ENCODE data around the gene SLC30A7. TPM values are rescaled to one million over a fixed set of nuclear protein-coding genes. Genes with fewer than 3 reads are reported as not detected.

SLC30A7 gene
- total RNA-seq, 1 experiment from 2014 or later, result 16.1 TPM

DNA sequence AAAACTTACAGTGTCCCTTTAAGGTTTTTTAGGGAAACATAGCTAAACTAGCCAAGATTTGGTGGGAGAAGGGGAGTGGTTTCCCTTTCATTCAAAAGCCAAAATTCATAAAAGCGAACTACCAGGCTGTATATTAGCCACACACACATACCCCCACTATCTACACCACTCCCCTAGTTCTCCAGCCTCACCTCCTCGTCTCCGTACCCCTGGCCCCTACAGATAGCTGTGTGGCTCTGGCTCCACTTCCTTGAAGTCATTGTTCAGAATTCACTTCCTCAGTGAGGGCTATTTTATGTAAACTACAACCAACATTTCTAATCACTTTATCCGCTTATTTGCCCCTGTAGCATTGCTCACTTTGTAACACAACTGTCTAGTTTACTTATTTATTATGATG is 135.0 kb downstream of the SLC30A7 start:
- intact Hi-C loops (cut with micrococcal nuclease; ENCODE audit: unreplicated experiment), result no loop called here
- no peaks in the 10 kb centered on the region for H3K4me1 ChIP-seq
- no peaks in the 10 kb centered on the region for H3K27me3 ChIP-seq (replicated peaks; ENCODE audit: control insufficient read depth, insufficient read depth, low read length)
- CTCF ChIA-PET, result no interaction called here
- Mint-ChIP-seq H3K4me3 (ENCODE audit: unreplicated experiment) (no peak overlapping the region), H3K9me3 (ENCODE audit: unreplicated experiment) (no peaks in the 10 kb centered on the region), H3K27ac (ENCODE audit: unreplicated experiment) (no peak overlapping the region), H3K36me3 (ENCODE audit: insufficient read depth, unreplicated experiment) (no peaks in the 10 kb centered on the region), H3K27me3 (ENCODE audit: insufficient read depth, unreplicated experiment) (no peaks in the 10 kb centered on the region), H3K4me1 (ENCODE audit: low read depth, unreplicated experiment) (peaks cover 8% of the 10 kb centered on the region)
- BruUV-seq (replicated peaks), result no TSS peak
- POLR2A ChIA-PET, result no interaction called here
- no peak for DNase-seq
- TF ChIP-seq, protein P1, sequence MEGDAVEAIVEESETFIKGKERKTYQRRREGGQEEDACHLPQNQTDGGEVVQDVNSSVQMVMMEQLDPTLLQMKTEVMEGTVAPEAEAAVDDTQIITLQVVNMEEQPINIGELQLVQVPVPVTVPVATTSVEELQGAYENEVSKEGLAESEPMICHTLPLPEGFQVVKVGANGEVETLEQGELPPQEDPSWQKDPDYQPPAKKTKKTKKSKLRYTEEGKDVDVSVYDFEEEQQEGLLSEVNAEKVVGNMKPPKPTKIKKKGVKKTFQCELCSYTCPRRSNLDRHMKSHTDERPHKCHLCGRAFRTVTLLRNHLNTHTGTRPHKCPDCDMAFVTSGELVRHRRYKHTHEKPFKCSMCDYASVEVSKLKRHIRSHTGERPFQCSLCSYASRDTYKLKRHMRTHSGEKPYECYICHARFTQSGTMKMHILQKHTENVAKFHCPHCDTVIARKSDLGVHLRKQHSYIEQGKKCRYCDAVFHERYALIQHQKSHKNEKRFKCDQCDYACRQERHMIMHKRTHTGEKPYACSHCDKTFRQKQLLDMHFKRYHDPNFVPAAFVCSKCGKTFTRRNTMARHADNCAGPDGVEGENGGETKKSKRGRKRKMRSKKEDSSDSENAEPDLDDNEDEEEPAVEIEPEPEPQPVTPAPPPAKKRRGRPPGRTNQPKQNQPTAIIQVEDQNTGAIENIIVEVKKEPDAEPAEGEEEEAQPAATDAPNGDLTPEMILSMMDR (IDR thresholded peaks at IDR 0.05; ENCODE audit: insufficient read depth in 1 of 2, low read depth in 1 of 2, low read length in 1 of 2, severe bottlenecking in 1 of 2, unreplicated experiment in 1 of 2), result no peak
- H3K36me3 ChIP-seq (ENCODE audit: control insufficient read depth, insufficient read depth, low read length), result no peaks in the 10 kb centered on the region
- H3K4me3 ChIP-seq (ENCODE audit: low read depth, low read length), result no peak overlapping the region
- H3K9me3 ChIP-seq, result no peaks in the 10 kb centered on the region

Other genes starting within 250 kb of the SLC30A7 start
- gene VCAM1, start 176.3 kb upstream of the SLC30A7 start, total RNA-seq (2022), result not detected in 2 replicates
- gene EXTL2, start 1.2 kb upstream of the SLC30A7 start, total RNA-seq (2022), result 7.2 and 7.4 TPM in 2 replicates
- gene DPH5, start 129.7 kb downstream of the SLC30A7 start, total RNA-seq (2022), result 23.8 and 25.6 TPM in 2 replicates